Pancreas (tissue), 10 donors: Measurements from ENCODE around the gene EFS. TPM values are rescaled to one million over a fixed set of nuclear protein-coding genes. Genes with fewer than 3 reads are reported as not detected.

Experiments used
- ATAC-seq, 4 donors: fragments of 200-7000 bp; cut with Tn5 transposase; one replicate each; pipeline versions ENCODE4 v1.8.0 to v1.9.1; 2020; ENCODE audit warnings: mild to moderate bottlenecking in 4 of 4, moderate library complexity in 4 of 4
- DNase-seq, 6 donors: peaks; one replicate each; pipeline ENCODE4 v3.0.0-alpha.2; 2020
- FAIRE-seq: peaks from 2 replicates; lab custom pipeline; 2012; peaks lifted over from hg19 to GRCh38; lab: Jason Lieb, UNC
- H3K27ac ChIP-seq, 4 donors: fragments of 200-600 bp; sonication (generic); 1 replicate in 3 of 4; 2 replicates in 1 of 4; pipeline versions ENCODE4 v1.5.0 to v1.8.0; 2020
- H3K27me3 ChIP-seq, 4 donors: fragments of 200-600 bp; one replicate each; pipeline ENCODE4 v1.8.0; 2021
- H3K36me3 ChIP-seq, 3 donors: fragments of 200-600 bp; sonication (generic) in 1 of 3; one replicate each; pipeline versions ENCODE4 v1.5.0 to v1.8.0; 2020 to 2021
- H3K4me1 ChIP-seq, 3 donors: fragments of 200-600 bp; one replicate each; pipeline ENCODE4 v1.8.0; 2021
- H3K4me3 ChIP-seq, 4 donors: fragments of 200-600 bp; sonication (generic) in 2 of 4; one replicate each; pipeline versions ENCODE4 v1.5.0 to v1.8.0; 2020 to 2021
- H3K9me3 ChIP-seq, 4 donors: fragments of 200-600 bp; one replicate each; pipeline ENCODE4 v1.8.0; 2021
- WGBS, 2 donors: extraction: QIAGEN DNeasy Blood & Tissue Kit; methylation state at CpG; one replicate each; pipeline ENCODE4 v1.1.7; 2013; 5-methylcytosine and 5-hydroxymethylcytosine counted together
- intact Hi-C, 3 donors: fragments of 100-400 bp; cut with DNase I; formaldehyde crosslinking; loops; one replicate each; pipeline versions ENCODE4 v1.11.1 to v1.14.2; 2022
- polyA plus RNA-seq, 2 donors: library from polyadenylated mRNA; stranded (reverse); fragments of 200-250 nt; gene quantifications; one replicate each; pipeline ENCODE4 v1.2.3, GENCODE V29; 2013
- total RNA-seq, 6 donors: library from RNA; stranded (reverse); fragmentation: NEBNext Ultra II Directional in 4 of 6; extraction: Animal tissue kit (Norgen Biotek cat#: 25700) in 4 of 6; gene quantifications; one replicate each; pipeline versions ENCODE4 v1.2.1 to v1.2.4, GENCODE V29; 2021 to 2023
- TF ChIP-seq, protein P1 (sequence below), 4 donors: fragments of 200-600 bp; sonication (generic) in 3 of 4; IDR thresholded peaks; one replicate each; pipeline versions ENCODE4 v1.5.0 to v1.8.0; 2021; ENCODE audit warnings: antibody characterized with exemption in 4 of 4
- donor health status: healthy with polysubstance abuse.
- donor health status: DM: no; HTN: no; CAD: no; lungs with moderate emphysema.
- donor health status: DM: no; HTN: no; CAD: no.
- donor health status: control.
- donor health status: control.
- donor health status: Bipolar disorder and iron deficiency.
- donor health status: DM: yes; HTN: yes; CAD: no.
- donor health status: DM: no; HTN: no; CAD: no.
- donor health status: DM: no; HTN: no; CAD: no.
- donor health status: DM: yes; HTN: yes; CAD: no.

The EFS gene
- total and polyA plus RNA-seq, 8 donors = 0.23 to 3.0 (median 1.0) TPM

DNA sequence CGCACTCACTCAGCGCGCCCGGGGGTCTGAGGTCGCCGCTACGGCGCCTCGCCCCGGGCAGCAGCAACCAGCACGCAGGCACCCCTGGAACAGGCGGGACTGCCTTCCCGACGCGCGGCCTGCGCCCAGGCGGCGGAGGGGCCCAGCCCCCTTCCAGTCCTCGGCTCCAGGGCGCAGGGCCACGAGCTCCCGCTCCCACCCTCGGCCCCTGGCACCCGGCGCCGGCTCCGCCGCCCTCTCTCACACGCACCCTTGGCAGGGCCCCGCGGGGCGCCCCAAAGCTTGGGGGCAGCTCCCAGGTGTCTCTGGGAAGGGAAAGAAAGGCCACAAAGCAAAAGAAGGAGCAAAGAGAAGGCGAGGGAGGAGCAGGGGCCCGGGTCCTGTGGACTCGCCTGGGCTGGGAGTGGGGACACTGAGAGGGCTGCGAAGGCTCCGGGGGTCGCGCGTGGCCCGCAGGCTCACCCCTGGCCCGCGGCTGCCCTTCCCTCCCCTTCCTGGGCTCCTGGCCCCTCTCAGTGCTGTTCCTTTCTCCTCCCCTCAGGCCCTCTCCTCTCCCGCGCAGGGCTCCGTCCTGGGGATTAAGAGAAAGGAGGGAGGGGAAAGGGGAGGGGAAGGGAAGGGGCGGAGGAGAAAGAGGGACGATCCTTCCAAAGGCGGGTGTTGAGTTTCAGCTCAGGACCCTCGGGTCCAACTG lies 907 bp upstream of the EFS start:
- Histone ChIP-seq H3K27ac (peak overlapping the region in 3 of 4 donors; percentile 3 to 33 (median 27)), H3K4me3 (peak overlapping the region in 2 of 4 donors; percentile 14 to 31), H3K4me1 (no peaks in the 10 kb centered on the region), H3K36me3 (no peaks in the 10 kb centered on the region), H3K9me3 (no peaks in the 10 kb centered on the region), H3K27me3 (peaks cover 0 to 9% (median 0%) of the 10 kb centered on the region in 4 donors)
- ATAC-seq (peak; percentile 55 to 77 (median 62)), FAIRE-seq (no peak), DNase-seq (peak in 1 of 6 donors; percentile 52)
- WGBS, 2 donors = 19 to 29% methylated on average over 18 to 51 of the region's 51 CpGs
- intact Hi-C loops = no loop called here
- TF ChIP-seq, protein P1, sequence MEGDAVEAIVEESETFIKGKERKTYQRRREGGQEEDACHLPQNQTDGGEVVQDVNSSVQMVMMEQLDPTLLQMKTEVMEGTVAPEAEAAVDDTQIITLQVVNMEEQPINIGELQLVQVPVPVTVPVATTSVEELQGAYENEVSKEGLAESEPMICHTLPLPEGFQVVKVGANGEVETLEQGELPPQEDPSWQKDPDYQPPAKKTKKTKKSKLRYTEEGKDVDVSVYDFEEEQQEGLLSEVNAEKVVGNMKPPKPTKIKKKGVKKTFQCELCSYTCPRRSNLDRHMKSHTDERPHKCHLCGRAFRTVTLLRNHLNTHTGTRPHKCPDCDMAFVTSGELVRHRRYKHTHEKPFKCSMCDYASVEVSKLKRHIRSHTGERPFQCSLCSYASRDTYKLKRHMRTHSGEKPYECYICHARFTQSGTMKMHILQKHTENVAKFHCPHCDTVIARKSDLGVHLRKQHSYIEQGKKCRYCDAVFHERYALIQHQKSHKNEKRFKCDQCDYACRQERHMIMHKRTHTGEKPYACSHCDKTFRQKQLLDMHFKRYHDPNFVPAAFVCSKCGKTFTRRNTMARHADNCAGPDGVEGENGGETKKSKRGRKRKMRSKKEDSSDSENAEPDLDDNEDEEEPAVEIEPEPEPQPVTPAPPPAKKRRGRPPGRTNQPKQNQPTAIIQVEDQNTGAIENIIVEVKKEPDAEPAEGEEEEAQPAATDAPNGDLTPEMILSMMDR (IDR thresholded peaks at IDR 0.05) = no peak

DNA sequence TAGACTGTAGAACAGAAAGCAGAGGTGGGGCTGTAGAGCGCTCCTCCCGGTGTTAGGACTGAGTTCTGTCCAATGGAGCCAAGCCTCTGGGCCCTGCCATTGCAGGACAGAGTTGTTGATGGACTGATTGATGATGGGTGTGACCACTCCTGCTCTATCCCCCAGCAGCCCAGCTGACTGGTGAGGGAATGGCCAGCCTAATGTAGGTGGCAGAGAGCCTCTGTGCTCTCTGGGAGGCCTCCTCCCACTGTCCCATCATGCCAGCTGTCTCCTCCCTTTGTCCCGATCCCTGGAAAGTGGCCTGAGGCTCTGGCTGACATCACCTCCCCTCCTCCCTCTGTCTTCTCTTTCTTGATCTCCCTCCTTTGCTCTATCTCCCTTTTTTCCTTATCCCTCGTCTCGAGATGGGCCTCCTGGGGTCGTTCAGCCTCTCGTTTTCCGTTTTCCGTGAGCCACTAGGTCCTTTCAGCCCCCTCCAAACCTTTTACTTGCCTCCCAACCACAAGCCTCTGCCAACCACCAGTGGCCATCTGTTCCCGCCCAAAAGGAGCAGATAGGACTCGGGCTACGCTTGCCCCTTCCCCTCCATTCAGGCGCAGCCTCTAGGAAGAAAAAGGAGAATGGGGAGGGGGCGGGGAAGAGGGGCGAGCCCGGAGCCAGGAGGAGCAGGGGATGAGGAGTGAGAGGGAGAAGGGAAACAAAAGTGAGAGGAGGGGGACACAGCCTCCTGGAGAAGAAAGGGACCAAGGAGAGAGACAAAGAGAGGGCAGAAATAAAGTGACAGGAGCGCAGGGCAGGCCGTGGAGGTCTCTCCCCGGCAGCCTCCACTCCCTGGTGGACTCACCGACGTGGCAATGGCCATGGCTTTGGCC lies 572 bp downstream of the EFS start:
- intact Hi-C loops = no loop called here
- peak overlapping the region in 2 of 4 donors; percentile 14 to 31 for H3K4me3 ChIP-seq

DNA sequence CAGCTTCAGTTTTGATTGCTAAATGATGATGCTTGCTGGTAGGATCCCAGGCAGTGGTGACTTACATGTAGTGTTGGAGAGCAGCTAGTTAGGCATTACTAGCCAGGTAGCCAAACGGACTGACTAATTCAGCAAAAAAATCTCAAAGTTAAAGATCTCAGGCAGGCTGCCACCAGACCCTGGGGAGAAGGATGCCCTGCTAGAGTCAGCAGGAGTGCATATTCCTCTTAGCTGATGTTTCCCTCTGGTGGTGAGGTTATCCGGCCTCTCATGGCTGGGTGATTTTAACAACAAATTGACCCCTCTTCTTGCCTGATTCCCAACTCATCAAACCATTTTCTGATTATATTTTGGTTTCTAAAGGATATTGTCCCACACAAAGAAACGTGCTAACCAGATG lies 2.8 kb downstream of the EFS start:
- Histone ChIP-seq H3K27me3 (peaks cover 0 to 9% (median 0%) of the 10 kb centered on the region in 4 donors), H3K36me3 (no peaks in the 10 kb centered on the region), H3K9me3 (no peaks in the 10 kb centered on the region), H3K4me1 (no peaks in the 10 kb centered on the region), H3K27ac (no peak overlapping the region), H3K4me3 (no peak overlapping the region)
- TF ChIP-seq, protein P1 (IDR thresholded peaks at IDR 0.05) = no peak
- FAIRE-seq = no peak
- WGBS, 2 donors = 60 to 64% methylated on average over 3 of the region's 3 CpGs
- no peak for ATAC-seq
- no peak for DNase-seq
- intact Hi-C loops = no loop called here

More for the DNA sequence above, 572 bp downstream of the EFS start:
- no peak for ATAC-seq
- H3K27me3 ChIP-seq = peaks cover 0 to 9% (median 0%) of the 10 kb centered on the region in 4 donors
- no peaks in the 10 kb centered on the region for H3K9me3 ChIP-seq
- no peak for DNase-seq
- WGBS, 2 donors = 57 to 63% methylated on average over 20 to 21 of the region's 21 CpGs
- TF ChIP-seq, protein P1 (IDR thresholded peaks at IDR 0.05) = no peak
- no peaks in the 10 kb centered on the region for H3K4me1 ChIP-seq
- H3K27ac ChIP-seq = peak overlapping the region in 2 of 4 donors; percentile 27 to 33
- FAIRE-seq = no peak
- H3K36me3 ChIP-seq = no peaks in the 10 kb centered on the region

DNA sequence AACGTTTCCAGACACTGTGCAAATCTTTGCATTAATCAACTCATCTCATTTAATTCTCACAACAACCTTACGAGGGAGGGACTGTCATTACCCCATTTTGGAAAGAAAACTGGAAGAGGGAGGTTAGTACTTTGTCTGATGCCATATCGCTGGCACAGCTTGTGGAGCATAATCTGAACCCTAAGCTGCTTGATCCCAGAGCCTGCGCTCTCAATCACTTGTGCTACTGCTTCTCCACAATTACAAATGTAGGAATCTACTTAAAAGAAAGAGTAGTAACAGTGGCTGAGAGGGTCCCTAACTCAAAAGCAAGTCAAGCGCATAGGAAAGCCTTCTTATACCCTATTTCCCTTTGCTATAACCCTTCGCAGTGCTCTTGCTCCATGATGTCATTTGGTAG lies 3.2 kb downstream of the EFS start:
- H3K4me3 ChIP-seq = no peak overlapping the region
- ATAC-seq = no peak
- intact Hi-C loops = no loop called here
- peaks cover 0 to 9% (median 0%) of the 10 kb centered on the region in 4 donors for H3K27me3 ChIP-seq
- FAIRE-seq = no peak
- no peak overlapping the region for H3K27ac ChIP-seq
- no peaks in the 10 kb centered on the region for H3K9me3 ChIP-seq
- H3K36me3 ChIP-seq = no peaks in the 10 kb centered on the region
- 73 to 84% methylated on average over 6 of the region's 6 CpGs for WGBS, 2 donors
- TF ChIP-seq, protein P1 (IDR thresholded peaks at IDR 0.05) = no peak
- no peaks in the 10 kb centered on the region for H3K4me1 ChIP-seq
- no peak for DNase-seq
